Activated T-cell treated with anti-CD3 and anti-CD28 coated beads, Interleukin-2, amount 50 U/mL, for 72 hours (primary cell): ENCODE measurements around the gene CAPN8. TPM values are rescaled to one million over a fixed set of nuclear protein-coding genes. Genes with fewer than 3 reads are reported as not detected.

Experiments
- ATAC-seq, 2 donors: fragments of 150-1000 bp; cut with Tn5 transposase; replicated peaks in 1 of 2; 2 replicates each; pipeline ENCODE4 v1.10.0; 2021; ENCODE audit warnings: moderate library complexity in 2 of 2, mild to moderate bottlenecking in 1 of 2
- DNase-seq, 2 donors: peaks; one replicate each; pipeline ENCODE4 v3.0.0; 2021 to 2022; ENCODE audit warnings: mixed read lengths in 1 of 2
- H3K27ac Mint-ChIP-seq: one replicate; pipeline ENCODE4 v1.8.0; 2022; ENCODE audit warnings: mild to moderate bottlenecking, moderate library complexity, mixed read lengths
- H3K27me3 Mint-ChIP-seq: one replicate; pipeline ENCODE4 v1.8.0; 2022; ENCODE audit warnings: low read depth, mixed read lengths
- H3K36me3 Mint-ChIP-seq, 2 donors: one replicate each; pipeline ENCODE4 v1.8.0; 2022; ENCODE audit warnings: mixed read lengths in 2 of 2, mild to moderate bottlenecking in 1 of 2; ENCODE audit not compliant: insufficient read depth in 2 of 2
- H3K4me1 Mint-ChIP-seq: one replicate; pipeline ENCODE4 v1.8.0; 2022; ENCODE audit warnings: low read depth, mixed read lengths
- H3K4me3 Mint-ChIP-seq, 2 donors: one replicate each; pipeline ENCODE4 v1.8.0; 2022; ENCODE audit warnings: mild to moderate bottlenecking in 2 of 2, mixed read lengths in 2 of 2, moderate library complexity in 2 of 2
- H3K9me3 Mint-ChIP-seq, 2 donors: one replicate each; pipeline ENCODE4 v1.8.0; 2022; ENCODE audit warnings: mixed read lengths in 2 of 2
- total RNA-seq, 2 donors: library from RNA; stranded (reverse); gene quantifications; one replicate each; pipeline ENCODE4 v1.2.3, GENCODE V29; 2022

The CAPN8 gene
- total RNA-seq: not detected

- Mint-ChIP-seq H3K4me1 (no peaks in the 10 kb centered on the region), H3K27ac (no peak within 1 kb of the TSS), H3K36me3 (no peaks in the 10 kb centered on the region), H3K4me3 (no peak within 1 kb of the TSS), H3K27me3 (no peaks in the 10 kb centered on the region), H3K9me3 (no peaks in the 10 kb centered on the region)
- ATAC-seq (no peak), DNase-seq (no peak)
Measured at GRCh38 chr1:223665592-223666312, at the start of gene CAPN8. Gene CAPN8 (minus strand): TSS chr1:223665701. CDS start chr1:223665646, 55 bp downstream.

- no peak for ATAC-seq
- H3K27ac Mint-ChIP-seq: peak overlapping the region; percentile 39
- DNase-seq: no peak
- peaks cover 0 to 4% of the 10 kb centered on the region in 2 donors for H3K36me3 Mint-ChIP-seq
- no peaks in the 10 kb centered on the region for H3K9me3 Mint-ChIP-seq
- peak overlapping the region; percentile 43 to 70 for H3K4me3 Mint-ChIP-seq
- H3K4me1 Mint-ChIP-seq: peaks cover 73% of the 10 kb centered on the region
- H3K27me3 Mint-ChIP-seq: no peaks in the 10 kb centered on the region
Measured at GRCh38 chr1:223714849-223715603, 49.5 kb upstream of the CAPN8 start.

DNA sequence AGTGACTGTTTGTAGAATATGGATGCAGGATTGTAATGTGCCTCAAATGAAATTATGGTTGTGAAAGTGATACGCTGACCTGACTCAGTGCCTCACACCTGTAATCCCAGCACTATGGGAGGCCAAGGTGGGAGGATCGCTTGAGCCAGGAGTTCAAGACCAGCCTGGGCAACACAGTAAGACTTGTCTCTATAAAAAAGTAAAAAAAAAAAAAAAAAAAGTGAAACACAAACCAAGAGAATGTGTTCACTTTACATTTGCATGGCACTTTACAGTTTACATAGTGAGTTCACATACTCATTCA lies 48.9 kb upstream of the CAPN8 start:
- Mint-ChIP-seq H3K36me3 (peaks cover 0 to 4% of the 10 kb centered on the region in 2 donors), H3K4me3 (peak overlapping the region; percentile 78 to 84), H3K4me1 (peaks cover 73% of the 10 kb centered on the region), H3K27ac (peak overlapping the region; percentile 70), H3K9me3 (no peaks in the 10 kb centered on the region), H3K27me3 (no peaks in the 10 kb centered on the region)
- DNase-seq (no peak), ATAC-seq (no peak)

DNA sequence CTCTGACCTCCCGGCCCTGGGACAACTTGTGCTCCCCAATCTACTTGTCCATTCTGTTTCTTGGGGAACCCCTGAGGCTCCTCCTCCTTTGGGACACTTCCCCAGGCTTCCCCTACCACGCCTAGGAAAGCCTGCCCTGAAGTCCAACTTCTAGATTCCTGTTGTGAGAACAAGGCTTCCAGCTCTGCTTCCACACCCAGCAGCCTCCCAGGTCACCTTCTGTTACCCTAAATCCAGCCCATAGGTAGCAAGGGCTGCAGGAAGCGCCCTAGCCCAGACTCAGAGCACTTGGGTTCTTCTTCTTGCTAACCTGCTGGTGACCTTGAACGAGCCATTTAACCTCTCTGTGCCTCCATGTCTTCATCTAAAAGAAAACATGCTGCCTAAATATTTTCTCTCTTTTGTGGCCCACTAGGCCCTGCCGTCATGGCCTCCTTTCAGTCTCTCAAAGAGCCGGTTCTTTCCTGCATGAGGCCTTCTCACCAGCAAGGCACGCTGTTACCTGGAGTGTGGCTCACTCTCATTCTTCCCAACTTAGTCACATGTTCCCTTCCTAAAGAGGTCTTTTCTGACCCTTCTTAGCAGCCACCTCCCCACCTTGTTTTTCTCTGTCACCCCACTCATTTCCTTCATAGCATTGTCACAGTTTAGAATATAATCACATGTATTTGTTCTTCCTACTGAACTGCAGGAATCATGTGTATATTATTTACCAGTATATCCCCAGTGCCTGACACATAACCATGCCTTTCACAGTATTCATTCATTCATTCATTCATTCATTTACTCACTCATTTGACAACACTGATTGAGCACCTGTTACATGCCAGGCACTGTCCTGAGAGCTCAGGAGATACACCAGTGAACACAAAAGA lies 48.3 kb upstream of the CAPN8 start:
- ATAC-seq (no peak), DNase-seq (no peak)
- Mint-ChIP-seq H3K36me3 (peaks cover 0 to 4% of the 10 kb centered on the region in 2 donors), H3K27ac (peak overlapping the region; percentile 70), H3K27me3 (no peaks in the 10 kb centered on the region), H3K4me3 (peak overlapping the region; percentile 78 to 84), H3K9me3 (no peaks in the 10 kb centered on the region), H3K4me1 (peaks cover 75% of the 10 kb centered on the region)

GRCh38 chr1:223712850-223713474 lies 47.5 kb upstream of the CAPN8 start:
- ATAC-seq: peak; percentile 33 to 55
- no peaks in the 10 kb centered on the region for H3K27me3 Mint-ChIP-seq
- peak overlapping the region; percentile 78 to 84 for H3K4me3 Mint-ChIP-seq
- peak; percentile 53 to 54 for DNase-seq
- peaks cover 76% of the 10 kb centered on the region for H3K4me1 Mint-ChIP-seq
- H3K9me3 Mint-ChIP-seq: no peaks in the 10 kb centered on the region
- peaks cover 0 to 4% of the 10 kb centered on the region in 2 donors for H3K36me3 Mint-ChIP-seq
- peak overlapping the region; percentile 70 for H3K27ac Mint-ChIP-seq

DNA sequence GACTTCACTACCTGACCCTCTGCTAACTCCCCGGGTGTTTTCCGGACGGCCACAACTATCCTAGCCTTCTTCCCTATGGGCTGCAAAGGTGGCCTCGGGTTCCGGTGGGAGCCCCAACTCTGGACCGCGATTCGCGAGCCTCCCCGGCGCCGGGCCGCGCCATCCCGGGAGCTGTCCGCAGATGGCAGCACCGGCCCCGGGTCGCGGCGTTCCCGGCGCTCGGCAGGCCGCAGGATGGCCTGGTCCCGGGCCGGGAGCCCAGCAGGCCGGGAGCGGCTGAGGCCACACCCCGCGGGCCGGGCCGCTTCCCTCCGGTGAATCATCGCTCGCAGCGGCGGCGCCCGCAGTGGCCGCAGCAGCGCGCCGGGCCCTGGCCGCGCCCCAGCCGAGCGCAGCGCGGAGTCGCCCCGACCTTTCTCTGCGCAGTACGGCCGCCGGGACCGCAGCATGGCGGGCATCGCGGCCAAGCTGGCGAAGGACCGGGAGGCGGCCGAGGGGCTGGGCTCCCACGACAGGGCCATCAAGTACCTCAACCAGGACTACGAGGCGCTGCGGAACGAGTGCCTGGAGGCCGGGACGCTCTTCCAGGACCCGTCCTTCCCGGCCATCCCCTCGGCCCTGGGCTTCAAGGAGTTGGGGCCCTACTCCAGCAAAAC lies 46.8 kb upstream of the CAPN8 start, which contains the start of gene CAPN2:
Gene CAPN2, plus strand, starts transcription at position 346 of the 656 bp plus-strand sequence. Its CDS starts 102 bp downstream, at position 448.
- peaks cover 0 to 4% of the 10 kb centered on the region in 2 donors for H3K36me3 Mint-ChIP-seq
- no peaks in the 10 kb centered on the region for H3K9me3 Mint-ChIP-seq
- DNase-seq (peak; percentile 70 to 81), ATAC-seq (peak; percentile 75 to 79)
- peaks cover 76% of the 10 kb centered on the region for H3K4me1 Mint-ChIP-seq
- no peaks in the 10 kb centered on the region for H3K27me3 Mint-ChIP-seq
- peak within 1 kb of the TSS; percentile 78 to 84 for H3K4me3 Mint-ChIP-seq
- H3K27ac Mint-ChIP-seq: peak within 1 kb of the TSS; percentile 70

DNA sequence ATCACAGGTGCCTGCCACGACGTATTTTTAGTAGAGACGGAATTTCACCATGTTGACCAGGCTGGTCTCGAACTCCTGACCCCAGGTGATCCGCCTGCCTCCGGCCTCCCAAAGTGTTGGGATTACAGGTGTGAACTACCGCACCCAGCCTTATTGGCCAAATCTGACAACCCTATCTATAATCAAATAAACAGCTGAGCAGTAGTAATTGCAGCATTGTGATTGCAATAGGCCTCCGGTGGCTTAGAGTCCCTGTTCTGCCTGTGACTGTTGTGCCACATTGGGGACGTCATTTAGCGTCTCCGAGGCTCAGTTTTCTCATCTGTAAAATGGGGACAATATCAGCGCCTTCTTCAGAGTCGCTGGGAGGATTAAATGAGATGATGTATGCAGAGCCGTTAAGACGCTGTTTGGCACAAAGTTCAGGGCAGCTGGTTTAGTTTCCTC lies 46.3 kb upstream of the CAPN8 start:
- H3K9me3 Mint-ChIP-seq: no peaks in the 10 kb centered on the region
- no peaks in the 10 kb centered on the region for H3K36me3 Mint-ChIP-seq
- peak overlapping the region; percentile 31 to 38 for H3K4me3 Mint-ChIP-seq
- ATAC-seq (no peak), DNase-seq (no peak)
- peaks cover 76% of the 10 kb centered on the region for H3K4me1 Mint-ChIP-seq
- H3K27me3 Mint-ChIP-seq: no peaks in the 10 kb centered on the region
- H3K27ac Mint-ChIP-seq: no peak overlapping the region

DNA sequence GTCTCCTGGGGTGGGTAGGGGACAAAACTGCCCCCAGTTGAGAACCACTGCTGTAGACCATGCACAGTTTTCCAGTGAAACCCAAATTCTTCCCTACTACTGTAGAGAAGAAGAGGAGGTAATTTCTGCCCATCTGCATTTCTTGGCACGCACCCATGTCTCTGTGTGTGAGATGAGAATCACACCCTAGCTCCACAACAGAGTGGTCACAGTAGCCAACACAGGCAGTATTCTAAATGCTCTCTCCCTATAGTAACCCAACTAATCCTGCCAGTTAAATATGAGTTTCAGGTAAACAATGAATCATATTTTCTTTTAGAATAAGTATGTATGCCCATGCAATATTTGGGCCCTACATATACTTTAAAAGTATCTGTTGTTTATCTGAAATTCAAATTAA lies 45.7 kb upstream of the CAPN8 start:
- Mint-ChIP-seq H3K27ac (no peak overlapping the region), H3K27me3 (no peaks in the 10 kb centered on the region), H3K4me1 (peaks cover 76% of the 10 kb centered on the region), H3K4me3 (peak overlapping the region; percentile 24 to 38), H3K36me3 (no peaks in the 10 kb centered on the region), H3K9me3 (no peaks in the 10 kb centered on the region)
- DNase-seq (no peak), ATAC-seq (no peak)

DNA sequence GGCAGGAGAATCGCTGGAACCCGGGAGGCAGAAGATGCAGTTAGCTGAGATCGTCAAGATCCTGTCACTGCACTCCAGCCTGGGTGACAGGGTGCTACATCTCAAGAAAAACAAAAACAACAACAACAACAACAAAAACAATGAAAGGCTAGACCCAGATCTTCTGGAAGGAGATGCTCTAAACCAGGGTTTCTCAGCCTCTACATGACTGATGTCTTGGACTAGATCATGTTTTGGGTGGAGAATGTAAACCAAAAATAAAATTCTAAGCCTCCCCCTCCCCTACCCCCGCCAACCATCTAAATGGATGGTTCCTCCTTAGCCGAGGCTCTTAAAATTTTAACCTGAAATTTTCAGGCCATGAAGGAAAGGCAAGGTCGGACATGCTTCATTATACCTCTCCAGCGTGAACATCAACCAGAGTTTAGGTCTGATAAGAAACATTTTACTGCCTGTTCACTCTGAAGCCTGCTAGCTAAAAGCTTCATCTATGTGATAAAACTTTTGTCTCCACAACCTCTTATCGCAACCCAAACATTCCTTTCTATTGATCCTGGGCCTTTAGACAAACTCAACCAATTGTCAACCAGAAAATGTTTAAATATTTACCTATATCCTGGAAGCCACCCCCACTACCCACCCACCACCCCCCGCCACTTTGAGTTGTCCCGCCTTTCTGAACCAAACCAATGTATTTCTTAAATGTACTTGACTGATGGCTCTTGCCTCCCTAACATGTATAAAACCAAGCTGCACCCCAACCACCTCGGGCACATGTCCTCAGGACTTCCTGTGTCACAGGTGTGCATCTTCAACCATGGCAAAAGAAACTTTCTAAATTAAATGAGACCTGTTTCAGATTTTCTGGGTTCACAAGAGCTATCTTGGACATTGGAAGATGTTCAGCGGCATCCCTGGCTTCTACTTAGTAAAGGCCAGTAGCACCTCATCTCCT lies 45.0 kb upstream of the CAPN8 start:
- Mint-ChIP-seq H3K4me1 (peaks cover 69% of the 10 kb centered on the region), H3K36me3 (no peaks in the 10 kb centered on the region), H3K27me3 (no peaks in the 10 kb centered on the region), H3K9me3 (no peaks in the 10 kb centered on the region), H3K4me3 (no peak overlapping the region), H3K27ac (no peak overlapping the region)
- no peak for ATAC-seq
- no peak for DNase-seq

DNA sequence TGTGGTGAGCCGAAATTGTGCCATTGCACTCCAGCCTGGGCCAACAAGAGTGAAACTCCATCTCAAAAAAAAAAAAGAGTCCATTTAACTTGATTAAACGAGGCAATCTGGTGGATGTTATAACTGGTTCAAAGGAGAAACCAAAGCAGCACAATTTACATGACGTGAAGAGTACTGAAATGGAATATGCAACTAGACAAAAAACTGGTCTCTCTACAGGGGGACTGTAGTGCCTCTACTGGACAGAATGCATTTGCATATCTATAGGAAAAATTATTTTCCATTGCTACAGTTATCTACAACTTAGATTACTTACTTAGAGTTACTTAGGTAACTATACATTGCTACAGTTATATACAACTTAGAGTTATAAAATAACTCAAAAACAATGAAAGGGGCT lies 44.1 kb upstream of the CAPN8 start:
- DNase-seq (no peak), ATAC-seq (no peak)
- Mint-ChIP-seq H3K4me3 (no peak overlapping the region), H3K27ac (no peak overlapping the region), H3K9me3 (no peaks in the 10 kb centered on the region), H3K4me1 (peaks cover 69% of the 10 kb centered on the region), H3K27me3 (no peaks in the 10 kb centered on the region), H3K36me3 (no peaks in the 10 kb centered on the region)

DNA sequence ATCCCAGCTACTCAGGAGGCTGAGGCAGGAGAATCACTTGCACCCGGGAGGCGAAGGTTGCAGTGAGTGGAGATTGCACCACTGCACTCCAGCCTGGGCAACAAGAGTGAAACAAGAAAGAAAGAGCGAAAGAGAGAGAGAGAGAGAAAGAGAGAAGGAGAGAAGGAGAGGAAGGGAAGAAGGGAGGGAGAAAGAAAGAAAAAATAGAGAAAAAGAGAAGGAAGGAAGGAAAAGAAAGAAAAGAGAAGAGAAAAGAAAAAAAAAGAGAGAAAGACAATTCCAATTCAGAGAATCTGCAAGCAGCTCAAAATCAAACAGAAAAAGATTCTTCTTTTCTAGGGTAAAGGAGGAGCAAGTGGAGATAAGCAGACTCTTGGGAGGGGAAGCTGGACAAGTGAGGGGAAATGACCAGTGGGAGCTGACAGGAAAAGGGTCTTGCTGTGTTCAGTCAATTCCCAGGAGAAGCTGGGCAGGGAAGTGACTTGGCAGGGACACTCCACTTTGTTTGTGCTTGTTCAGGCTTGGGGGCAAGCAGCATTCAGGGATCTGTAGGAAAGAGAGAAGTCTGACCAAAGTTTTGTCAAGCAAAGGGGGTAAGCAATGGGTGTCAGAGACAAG lies 43.3 kb upstream of the CAPN8 start:
- H3K9me3 Mint-ChIP-seq: no peaks in the 10 kb centered on the region
- H3K36me3 Mint-ChIP-seq: no peaks in the 10 kb centered on the region
- no peak overlapping the region for H3K4me3 Mint-ChIP-seq
- peaks cover 69% of the 10 kb centered on the region for H3K4me1 Mint-ChIP-seq
- no peaks in the 10 kb centered on the region for H3K27me3 Mint-ChIP-seq
- H3K27ac Mint-ChIP-seq: peak overlapping the region; percentile 22
- ATAC-seq (no peak), DNase-seq (no peak)
